AG09309 (cell line): ENCODE results near the gene LDLRAD4.

ENCODE experiments used
- DNase-seq: peaks from one replicate; pipeline ENCODE4 v3.0.0-alpha.2; 2010; ENCODE audit warnings: low read depth
- H3K4me3 ChIP-seq: 2 replicates; pipeline ENCODE4 v1.5.1; 2011; ENCODE audit warnings: mild to moderate bottlenecking, low read depth, low read length, moderate library complexity; ENCODE audit not compliant: control insufficient read depth
- CTCF ChIP-seq: IDR thresholded peaks from 2 replicates; pipeline ENCODE4 v1.5.1; 2011; ENCODE audit warnings: mild to moderate bottlenecking, low read depth, low read length, inconsistent platforms; ENCODE audit not compliant: insufficient read depth, control insufficient read depth; ENCODE audit errors: missing control alignments

The LDLRAD4 gene

GRCh38 chr18:13493079-13493478 is 274.5 kb downstream of the LDLRAD4 start:
- TF ChIP-seq CTCF = no peak
- no peak overlapping the region for H3K4me3 ChIP-seq
- DNase-seq = no peak

GRCh38 chr18:13493725-13494124 is 275.2 kb downstream of the LDLRAD4 start:
- no peak for DNase-seq
- H3K4me3 ChIP-seq = no peak overlapping the region
- no peak for TF ChIP-seq CTCF

- no peak for DNase-seq
- H3K4me3 ChIP-seq = no peak overlapping the region
- no peak for TF ChIP-seq CTCF
Observed at GRCh38 chr18:13494871-13495445, 276.4 kb downstream of the LDLRAD4 start.

- no peak for DNase-seq
- no peak for TF ChIP-seq CTCF
Observed at GRCh38 chr18:13495961-13496360, 277.4 kb downstream of the LDLRAD4 start.

GRCh38 chr18:13496691-13497281 is 278.2 kb downstream of the LDLRAD4 start:
- no peak for TF ChIP-seq CTCF
- H3K4me3 ChIP-seq = no peak overlapping the region
- DNase-seq = no peak

More at GRCh38 chr18:13495961-13496360, 277.4 kb downstream of the LDLRAD4 start:
- no peak overlapping the region for H3K4me3 ChIP-seq

- no peak for DNase-seq
- H3K4me3 ChIP-seq = no peak overlapping the region
- TF ChIP-seq CTCF = no peak
Observed at GRCh38 chr18:13499803-13500202, 281.2 kb downstream of the LDLRAD4 start.
